Measurements from ENCODE around the gene PRKG2.
A peak's percentile ranks its signal among the peaks of the same experiment; 100 is the strongest.

PRKG2 gene

DNA sequence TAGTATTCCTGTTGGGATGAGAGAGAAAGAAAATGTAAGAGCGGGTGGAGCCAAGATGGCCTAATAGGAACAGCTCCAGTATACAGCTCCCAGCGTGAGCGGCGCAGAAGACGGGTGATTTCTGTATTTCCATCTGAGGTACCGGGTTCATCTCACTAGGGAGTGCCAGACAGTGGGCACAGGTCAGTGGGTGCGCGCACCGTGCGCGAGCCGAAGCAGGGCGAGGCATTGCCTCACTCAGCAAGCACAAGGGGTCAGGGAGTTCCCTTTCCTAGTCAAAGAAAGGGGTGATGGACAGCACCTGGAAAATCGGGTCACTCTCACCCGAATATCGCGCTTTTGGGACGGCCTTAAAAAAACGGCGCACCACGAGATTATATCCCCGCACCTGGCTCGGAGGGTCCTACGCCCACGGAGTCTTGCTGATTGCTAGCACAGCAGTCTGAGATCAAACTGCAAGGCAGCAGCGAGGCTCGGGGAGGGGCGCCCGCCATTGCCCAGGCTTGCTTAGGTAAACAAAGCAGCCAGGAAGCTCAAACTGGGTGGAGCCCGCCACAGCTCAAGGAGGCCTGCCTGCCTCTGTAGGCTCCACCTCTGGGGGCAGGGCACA, 61.2 kb downstream of the PRKG2 start:
- peak; percentile 51 for DNase-seq

DNA sequence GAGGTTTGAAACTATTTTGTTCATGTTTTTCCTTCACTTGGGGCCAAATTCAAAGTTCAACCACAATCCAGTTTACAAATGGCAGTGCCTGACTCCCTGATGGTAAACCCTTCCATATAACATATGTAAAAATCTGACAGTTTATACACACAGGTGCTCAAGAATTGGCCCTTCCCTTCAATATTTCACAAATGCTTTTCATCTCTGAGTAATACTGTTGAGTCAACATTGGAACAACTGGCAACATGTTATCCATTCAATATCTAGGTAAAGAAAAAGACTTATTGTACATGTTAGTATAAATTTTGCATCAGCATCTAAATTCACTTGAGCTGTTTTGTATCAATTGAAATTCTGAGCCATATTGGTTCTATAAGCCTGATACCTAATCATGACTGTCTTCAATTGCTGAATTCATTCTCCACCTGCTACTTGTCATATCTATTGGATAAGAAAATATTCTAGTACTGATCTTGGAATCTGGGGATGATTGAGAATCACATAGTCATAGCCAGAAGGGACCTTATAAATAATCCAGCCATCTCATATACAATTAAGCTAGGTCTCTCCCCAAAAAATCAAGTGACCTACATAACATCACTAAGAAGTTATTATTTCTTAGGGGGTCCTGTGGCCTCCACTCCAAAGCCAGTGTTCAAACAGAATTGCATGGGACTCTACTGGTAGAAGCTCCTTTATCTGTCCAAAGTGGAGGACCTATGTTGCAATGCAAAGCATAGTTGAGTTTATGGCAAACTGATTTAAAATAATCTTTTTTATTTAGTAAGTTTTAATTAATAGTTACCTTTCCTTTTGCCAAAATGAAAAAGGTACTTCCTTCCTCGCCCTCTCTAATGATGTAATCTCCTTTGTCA, 61.9 kb downstream of the PRKG2 start:
- no peak for DNase-seq

DNA sequence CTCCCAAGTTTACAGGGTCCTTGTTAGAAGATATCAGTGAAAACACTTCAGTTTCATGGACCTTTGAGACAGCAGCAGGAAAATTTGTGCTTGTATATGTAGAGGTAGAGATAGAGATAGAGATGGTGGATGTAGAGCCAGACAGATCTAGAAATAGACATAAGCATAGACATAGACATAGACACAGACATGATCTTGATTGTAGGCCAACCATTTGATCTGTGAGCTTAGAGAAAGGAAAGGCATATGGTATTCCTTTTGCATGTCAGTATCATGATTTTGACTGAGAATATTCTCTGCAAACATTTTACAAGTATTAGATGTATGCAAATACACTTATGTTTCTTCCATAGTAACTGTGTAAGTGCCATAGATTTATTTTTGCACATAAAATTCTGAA, 65.0 kb downstream of the PRKG2 start:
- no peak for DNase-seq

DNA sequence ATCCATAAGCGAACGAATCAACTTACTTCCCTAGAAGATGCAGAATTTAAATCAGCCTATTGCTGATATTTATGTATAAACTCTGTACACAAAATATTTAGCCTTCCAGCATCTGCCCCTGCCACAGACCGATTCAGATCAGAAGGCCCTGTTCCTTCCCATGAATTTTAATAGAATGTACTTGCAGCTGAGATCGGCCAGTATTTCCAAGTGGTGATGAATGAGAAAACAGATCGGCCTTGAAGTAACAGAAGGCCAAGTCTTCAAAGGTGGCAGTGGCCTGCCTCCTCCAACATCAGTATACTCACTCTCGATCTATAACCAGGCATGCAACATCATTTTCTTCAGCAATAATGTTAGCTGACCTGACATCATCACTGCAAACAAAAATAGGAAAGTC, 66.4 kb downstream of the PRKG2 start:
- no peak for DNase-seq

DNA sequence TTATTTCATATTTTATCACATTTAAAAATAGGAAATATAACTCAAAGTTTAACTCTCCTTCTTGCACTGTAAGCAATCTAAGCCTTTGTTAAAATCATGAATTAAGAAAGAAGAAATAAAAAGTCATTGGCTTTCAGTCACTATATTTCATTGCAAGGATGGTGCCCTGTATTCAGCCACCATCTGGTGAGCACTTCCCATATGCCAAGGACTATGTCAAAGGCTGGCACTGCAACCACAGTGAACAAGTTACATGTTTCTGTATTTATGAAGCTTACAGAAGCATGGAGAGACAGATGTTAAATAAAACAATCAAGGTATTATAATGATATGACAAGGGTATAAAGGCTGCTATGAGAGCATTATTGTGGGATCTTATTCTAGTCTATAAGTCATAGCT, 68.6 kb downstream of the PRKG2 start:
- DNase-seq: peak; percentile 60

DNA sequence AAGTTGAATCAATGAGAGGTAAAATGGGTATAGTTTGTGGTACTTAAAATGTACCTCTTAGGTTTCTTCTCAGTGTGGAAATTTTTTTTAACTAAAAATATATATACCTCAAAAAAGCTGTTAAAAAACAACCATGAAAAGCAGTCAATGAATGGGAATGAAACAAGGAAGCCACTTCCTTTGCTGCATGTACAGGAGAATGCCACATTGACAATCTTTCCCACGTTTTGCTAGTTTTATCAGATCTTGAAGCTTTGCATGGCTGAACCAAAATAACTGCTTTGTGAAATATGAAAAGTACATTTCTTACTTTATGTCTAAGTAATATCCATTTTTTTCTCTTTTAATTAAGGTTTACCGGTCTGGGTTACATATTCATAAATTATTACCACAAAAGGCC, 71.8 kb downstream of the PRKG2 start:
- DNase-seq: no peak

DNA sequence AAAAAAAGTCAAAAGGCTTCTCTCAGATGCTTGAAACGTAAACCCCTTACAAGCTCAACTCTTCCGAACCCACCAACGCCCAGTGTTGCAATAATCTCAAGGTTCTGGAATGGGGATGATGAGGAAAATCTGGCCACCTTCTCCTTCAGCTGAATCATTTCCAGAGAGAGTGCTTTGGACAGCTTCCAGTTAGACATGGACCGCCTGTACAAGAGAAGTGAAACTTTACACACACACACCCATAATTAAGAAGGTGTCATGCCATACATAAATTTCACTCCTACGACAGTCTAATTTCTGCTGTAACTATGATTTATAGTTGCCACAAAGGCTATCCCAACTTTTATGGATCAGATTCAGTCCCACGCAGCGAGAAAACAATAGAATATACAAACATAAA, 72.3 kb downstream of the PRKG2 start:
- DNase-seq: no peak

DNA sequence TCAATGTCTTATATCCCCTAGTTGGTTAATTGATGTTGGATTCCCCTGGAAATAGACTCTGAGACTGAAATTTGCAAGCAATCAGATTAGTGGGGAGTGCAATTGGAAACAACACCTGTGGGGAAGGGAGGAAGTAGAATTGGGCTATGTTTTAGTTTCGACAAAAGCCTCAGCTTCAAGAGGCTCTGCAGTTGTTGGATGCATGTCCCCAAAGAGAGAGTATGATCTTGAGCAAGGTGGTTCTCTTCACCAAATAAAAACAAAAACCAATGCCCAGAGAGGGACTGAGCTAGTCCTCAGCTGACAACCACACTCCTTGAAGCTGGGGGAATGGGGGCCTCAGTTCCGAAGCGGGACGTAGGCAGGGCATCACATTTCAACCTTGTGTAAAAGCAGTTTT, 77.1 kb downstream of the PRKG2 start:
- DNase-seq: no peak

DNA sequence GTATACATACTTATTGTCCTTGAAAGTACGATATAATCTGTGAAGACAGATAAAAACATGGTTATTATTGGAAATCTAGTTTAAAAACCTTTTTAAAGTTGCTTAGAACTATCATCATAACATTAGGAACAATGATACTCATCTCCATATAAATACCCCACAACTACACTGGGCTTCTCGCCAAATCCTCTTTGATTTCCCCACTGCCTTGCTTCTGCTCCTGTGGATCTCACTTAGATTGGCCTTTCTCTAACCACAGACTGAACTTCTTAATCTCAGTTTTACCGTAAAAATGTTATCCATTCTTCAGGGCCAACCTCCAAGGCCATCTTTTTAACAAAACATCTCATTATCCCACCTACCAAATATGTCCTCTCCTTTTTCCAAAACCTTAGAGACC, 77.6 kb downstream of the PRKG2 start:
- no peak for DNase-seq

DNA sequence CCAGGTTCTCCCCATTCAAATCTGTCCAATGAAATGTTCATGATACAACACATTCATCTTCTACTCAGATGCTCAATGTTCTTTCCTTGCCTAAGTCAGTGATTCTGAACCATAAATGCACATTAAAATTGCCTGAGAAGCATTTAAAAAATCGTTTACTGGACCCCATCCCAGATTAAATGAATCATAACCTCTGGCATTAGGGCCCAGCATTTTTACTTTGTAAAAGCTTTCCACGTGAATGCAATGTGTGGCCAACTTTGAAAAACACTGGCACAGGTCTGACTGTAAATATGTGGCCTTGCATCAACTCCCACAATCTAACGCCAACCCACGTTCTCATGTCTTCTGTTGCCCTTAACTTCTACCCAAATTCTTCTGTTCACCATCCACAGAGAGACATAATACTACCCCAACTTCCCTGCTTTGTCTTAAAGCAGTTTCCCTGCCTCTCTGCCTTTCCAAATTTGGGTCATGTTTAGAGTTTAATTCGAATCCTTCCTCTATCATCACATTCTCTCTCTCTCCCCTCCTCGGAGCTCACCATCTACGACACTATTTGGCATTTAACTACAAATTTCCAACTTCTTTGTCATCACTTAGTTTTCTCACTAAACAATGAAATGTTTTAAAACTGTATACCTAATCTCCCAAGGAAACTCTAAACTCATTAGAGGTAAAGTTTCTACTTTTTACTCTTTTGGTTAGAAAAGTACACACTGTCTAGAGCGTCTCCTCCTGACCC, 78.7 kb downstream of the PRKG2 start:
- no peak for DNase-seq

DNA sequence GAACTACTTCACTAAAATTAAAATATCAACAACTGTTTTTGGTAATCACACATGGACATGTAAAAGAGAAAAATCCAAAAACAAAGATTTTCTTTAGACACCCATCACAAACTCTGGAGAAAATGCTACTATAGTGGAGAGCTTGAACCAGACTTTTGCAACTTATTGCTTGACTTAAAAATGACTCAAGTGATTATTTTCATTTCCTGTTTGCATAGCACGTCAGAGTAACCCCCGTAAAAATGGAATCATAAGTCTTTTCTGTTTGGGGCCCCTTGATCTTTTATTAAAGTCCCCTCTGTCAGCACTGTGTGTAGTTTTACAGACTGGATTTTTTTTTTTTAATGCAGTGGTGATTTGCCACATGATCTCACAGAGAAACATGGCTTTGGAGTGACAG, 79.5 kb downstream of the PRKG2 start:
- no peak for DNase-seq

DNA sequence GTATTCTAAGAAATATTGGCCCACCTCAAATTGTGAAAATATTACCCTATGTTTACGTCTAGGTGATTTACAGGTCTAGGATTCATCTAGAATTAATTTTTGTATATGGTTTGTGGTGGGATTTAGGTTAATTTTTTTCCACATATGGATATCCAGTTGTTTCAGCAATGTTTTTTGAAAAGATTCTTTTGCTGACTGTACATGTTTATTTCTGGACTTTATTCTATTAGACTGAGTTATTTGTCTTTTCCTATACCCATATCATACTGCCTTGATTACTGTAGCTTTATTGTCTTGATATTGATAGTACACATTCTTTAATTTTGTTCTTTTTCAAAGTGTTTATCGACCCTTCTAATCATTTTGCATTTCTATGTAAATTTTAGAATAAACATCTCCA, 83.5 kb downstream of the PRKG2 start:
- DNase-seq: no peak

DNA sequence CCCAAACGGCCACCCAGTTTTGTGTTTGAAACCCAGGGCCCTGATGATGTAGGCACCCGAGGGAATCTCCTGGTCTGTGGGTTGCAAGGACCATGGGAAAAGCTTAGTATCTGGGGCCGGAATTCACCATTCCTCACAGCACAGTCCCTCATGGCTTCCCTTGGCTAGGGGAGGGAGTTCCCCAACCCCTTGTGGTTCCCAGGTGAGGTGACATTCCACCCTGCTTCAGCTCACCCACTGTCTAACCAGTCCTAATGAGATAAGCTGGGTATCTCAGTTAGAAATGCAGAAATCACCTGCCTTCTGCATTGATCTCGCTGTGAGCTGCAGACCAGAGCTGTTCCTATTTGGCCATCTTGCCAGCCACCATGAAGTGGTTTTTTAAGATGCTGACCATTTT, 84.0 kb downstream of the PRKG2 start:
- no peak for DNase-seq

DNA sequence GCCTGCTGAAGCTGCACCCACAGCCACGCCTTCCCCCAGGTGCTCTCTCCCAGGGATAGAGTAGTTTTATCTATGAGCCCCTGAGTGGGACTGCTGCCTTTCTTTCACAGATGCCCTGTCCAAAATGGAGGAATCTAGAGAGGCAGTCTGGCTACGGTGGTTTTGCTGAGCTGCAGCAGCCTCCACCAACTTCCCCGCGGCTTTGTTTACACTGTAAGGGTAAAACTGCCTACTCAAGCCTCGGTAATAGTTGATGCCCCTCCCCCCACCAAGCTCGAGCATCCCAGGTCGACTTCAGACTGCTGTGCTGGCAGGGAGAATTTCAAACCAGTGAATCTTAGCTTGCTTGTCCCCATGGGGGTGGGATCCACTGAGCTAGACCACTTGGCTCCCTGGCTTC, 84.5 kb downstream of the PRKG2 start:
- DNase-seq: no peak

DNA sequence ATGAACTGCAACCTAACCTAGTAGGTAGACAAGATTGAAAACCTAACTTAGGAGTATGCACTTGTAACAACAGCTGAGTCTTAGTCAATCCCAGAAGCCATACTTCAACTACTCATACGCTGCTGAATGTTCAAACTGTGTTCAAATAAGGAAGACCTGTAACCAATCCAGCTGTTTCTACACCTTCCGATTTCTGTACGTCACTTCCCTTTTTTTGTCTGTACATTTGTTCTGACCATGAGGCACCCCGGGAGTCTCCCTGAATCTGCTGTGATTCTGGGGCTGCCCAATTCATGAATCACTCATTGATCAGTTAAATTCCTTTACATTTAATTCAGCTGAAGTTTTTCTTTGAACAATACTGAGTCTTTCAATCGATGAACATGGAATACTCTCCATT, 95.0 kb downstream of the PRKG2 start:
- DNase-seq: no peak

DNA sequence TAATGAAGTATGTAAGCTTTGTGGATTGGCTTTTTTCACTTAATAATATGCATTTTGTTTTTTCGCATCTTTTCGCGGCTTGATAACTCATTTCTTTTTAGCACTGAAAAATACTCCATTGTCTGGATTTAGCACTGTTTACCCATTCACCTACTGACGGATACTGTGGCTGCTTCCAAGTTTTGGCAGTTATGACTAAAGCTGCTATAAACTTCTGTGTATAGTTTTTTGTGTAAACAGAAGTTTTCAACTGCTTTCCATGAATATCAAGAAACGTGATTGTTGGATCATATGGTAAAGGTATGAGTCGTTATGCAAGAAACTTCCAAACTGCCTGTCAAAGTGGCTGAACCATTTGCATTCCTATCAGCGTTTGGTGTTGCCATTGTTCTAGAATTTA, 96.9 kb downstream of the PRKG2 start:
- DNase-seq: no peak

DNA sequence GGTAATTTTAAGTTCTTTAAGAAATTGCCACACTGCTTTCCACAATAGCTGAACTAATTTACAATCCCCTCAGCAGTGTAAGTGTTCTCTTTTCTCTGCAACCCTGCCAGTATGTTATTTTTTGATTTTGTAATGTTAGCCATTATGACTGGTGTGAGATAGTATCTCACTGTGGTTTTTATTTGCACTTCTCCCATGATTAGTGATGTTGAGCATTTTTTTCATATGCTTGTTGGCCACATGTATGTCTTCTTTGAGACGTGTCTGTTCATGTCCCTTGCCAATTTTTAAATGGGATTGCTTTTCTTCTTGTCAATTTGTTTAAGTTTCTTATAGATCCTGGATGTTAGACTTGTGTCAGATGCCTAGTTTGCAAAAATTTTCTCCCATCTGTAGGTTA, 98.5 kb downstream of the PRKG2 start:
- DNase-seq: no peak

DNA sequence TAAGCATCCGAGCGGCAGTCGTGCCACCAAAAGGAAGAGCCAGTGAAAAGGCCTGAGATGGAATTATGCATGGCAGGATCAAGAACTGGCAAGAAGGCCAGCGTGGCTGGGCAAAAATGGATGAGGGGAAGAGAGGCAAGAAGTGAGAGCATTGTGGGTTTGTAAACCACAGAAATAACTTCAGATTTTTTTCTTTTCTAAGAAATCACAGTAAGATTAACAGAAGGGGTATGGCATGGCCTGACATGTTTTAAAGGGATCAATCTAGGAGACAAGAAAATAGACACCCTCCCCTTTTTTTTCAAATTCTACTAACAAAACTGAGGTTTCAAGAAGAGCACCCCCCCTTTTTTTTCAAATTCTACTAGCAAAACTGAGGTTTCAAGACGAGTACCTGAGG, 102.0 kb downstream of the PRKG2 start:
- no peak for DNase-seq

DNA sequence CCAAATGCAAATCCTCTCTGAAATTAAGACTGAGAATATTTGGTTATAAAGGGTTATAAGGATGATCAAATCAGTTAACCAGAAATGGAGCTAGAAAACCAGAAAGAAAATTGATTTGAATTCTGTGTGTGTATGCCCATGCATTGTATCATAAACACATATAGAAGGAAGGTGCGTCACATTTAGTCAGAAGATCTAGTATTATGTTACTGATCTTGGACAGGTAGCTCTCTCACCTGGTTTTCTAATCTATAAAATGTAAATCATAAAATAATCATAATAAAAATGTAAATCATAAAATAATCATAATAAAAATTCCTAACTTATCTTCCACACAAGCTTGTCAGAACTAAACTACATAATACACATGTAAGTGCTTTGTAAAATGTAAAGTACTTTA, 105.7 kb downstream of the PRKG2 start:
- DNase-seq: no peak

DNA sequence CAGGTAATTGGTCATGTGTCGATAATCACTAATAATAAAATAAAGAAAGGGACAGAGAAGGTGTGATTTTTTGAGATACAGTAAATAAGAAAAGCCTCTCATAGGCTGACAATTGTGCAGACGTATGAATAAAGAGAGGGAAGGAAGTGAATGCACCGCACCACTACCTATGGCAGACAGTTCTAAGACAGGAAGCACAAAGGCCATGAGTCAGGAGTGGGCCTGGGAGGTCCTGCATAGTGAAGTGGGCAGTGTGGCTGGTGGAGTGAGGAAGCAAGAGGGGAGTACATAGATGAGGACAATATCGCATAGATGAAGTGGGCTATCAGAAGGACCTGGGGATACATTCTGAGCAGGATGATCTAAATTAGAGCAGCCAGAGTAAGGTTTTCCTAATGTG, 108.9 kb downstream of the PRKG2 start:
- DNase-seq: no peak

DNA sequence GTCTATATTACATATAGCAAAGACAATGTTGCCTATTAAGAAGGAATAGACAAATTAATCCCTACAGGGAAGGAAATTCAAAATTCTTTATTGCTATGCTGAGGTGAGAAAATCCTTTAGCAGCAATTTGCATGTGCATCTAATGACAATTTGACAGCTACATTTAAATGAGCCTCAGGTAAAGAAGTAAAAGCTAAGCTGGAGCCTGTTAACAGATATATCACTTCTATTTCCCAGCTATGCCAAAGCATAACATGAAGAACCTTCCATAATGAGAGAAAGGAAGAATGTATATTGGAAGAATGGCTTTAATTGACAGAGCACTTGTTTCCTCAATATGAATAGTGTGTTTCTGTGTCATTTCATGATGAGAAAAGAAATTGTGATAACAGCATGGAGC, 112.9 kb downstream of the PRKG2 start:
- no peak for DNase-seq

DNA sequence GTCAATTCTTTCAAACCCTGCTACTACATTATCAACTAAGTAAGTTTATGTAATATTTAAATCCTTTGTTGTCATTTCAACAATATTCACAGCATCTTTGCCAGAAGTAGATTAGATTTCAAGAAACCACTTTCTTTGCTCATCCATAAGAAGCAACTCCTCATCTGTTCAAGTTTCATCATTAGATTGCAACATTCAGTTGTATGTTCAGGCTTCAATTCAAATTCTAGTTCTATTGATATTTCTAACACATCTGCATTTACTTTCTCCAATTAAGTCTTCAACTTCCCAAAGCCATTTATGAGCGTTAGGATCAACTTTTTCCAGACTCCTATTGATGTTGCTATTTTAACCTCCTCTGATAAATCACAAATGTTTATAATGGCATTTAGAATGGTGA, 118.5 kb downstream of the PRKG2 start:
- DNase-seq: no peak

DNA sequence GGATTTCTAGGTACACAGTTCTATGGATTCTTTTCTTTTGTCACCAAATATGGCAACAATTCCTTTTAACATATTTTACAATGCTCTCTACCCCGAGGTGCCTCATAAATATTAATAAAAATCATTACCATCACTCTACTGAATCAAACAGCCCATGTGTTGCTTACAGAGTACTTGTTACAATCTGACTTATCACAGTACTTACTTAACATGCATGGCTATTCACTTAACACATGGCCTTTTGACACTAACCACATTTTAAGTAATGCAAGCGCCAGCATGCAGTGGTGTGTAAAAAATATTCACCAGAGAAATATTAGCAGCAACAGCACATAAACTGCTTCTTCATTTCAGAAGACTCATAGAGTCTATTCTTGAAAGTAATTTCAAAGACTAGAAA, 119.6 kb downstream of the PRKG2 start:
- no peak for DNase-seq

DNA sequence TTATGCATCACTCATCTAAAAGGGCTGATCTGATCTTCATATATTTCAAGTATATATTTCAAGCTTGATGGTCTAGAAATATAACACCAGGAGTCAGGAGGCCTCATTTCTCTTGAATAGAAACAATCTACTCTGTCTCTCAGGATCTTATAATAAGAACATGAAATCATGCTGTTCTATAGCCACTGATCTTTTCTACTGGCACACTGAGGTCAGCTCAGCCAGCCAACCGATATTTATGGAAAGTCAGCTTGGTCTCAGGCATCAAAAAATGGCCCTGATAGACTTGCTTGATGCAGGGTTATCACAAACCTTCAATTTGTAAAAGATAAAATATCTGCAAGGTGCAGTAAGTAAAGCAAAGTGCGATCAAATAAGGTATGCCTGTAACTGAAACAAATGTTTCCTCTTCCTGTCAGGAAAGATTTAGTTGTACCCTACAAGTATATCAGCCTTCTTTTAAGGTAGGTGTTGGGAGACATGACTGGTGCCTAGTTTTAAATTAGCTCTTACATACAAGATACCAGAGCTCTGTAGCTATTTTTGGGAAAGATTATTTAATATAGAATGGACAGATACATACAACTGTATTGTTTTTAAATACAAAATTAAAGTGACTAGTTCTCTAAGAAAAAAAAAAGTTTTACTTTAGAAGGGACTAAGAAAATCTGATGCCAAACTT, 121.2 kb downstream of the PRKG2 start:
- DNase-seq: no peak
